HepG2 (cell line): ENCODE measurements around the gene LRRC39. TPM values are rescaled to one million over a fixed set of nuclear protein-coding genes. Genes with fewer than 3 reads are reported as not detected.
A peak's percentile ranks its signal among the peaks of the same experiment; 100 is the strongest.

Experiments used
- FOXA1 ChIP-seq, 2 experiments: fragments of 450-650 bp in 1 of 2; sonication (generic) in 1 of 2; formaldehyde crosslinking in 1 of 2; IDR thresholded peaks; 2 replicates each; pipeline versions ENCODE4 v1.4.0 to v1.6.1; 2016 to 2020; ENCODE audit warnings: missing genetic modification reagents in 1 of 2
- GABPB1 ChIP-seq: IDR thresholded peaks from 2 replicates; pipeline ENCODE4 v1.6.1; 2016; ENCODE audit warnings: mild to moderate bottlenecking, missing genetic modification reagents, moderate library complexity, missing compliant biosample characterization
- HOXD1 ChIP-seq: sonication (generic); formaldehyde crosslinking; IDR thresholded peaks from 2 replicates; pipeline ENCODE4 v1.5.0; 2020; ENCODE audit warnings: missing genetic modification reagents
- POGZ ChIP-seq: sonication (generic); formaldehyde crosslinking; IDR thresholded peaks from 2 replicates; pipeline ENCODE4 v1.4.0; 2020; ENCODE audit warnings: mild to moderate bottlenecking, missing genetic modification reagents
- RORA ChIP-seq: sonication (generic); formaldehyde crosslinking; IDR thresholded peaks from 2 replicates; pipeline ENCODE4 v1.5.0; 2020; ENCODE audit warnings: mild to moderate bottlenecking, missing genetic modification reagents, moderate library complexity
- SIN3B ChIP-seq: fragments of 150-350 bp; IDR thresholded peaks from 2 replicates; pipeline ENCODE4 v1.6.1; 2014; ENCODE audit warnings: low read length
- SMARCC2 ChIP-seq: fragments of 450-650 bp; IDR thresholded peaks from 2 replicates; pipeline ENCODE4 v1.6.1; 2017; ENCODE audit warnings: antibody characterized with exemption, mild to moderate bottlenecking
- THAP11 ChIP-seq: IDR thresholded peaks from 2 replicates; pipeline ENCODE4 v1.6.1; 2016; ENCODE audit warnings: missing biosample characterization, missing genetic modification reagents
- U2AF1 ChIP-seq: fragments of 200-400 bp; formaldehyde crosslinking; optimal IDR thresholded peaks from 2 replicates; pipeline ENCODE3; 2017; ENCODE audit warnings: mild to moderate bottlenecking, low read depth, low read length
- ZBTB7B ChIP-seq: sonication (generic); formaldehyde crosslinking; IDR thresholded peaks from 2 replicates; pipeline ENCODE4 v1.4.0; 2020; ENCODE audit warnings: missing genetic modification reagents
- ZNF264 ChIP-seq: sonication (generic); formaldehyde crosslinking; IDR thresholded peaks from 2 replicates; pipeline ENCODE4 v1.4.0; 2020; ENCODE audit warnings: missing genetic modification reagents
- ZNF572 ChIP-seq: sonication (generic); formaldehyde crosslinking; IDR thresholded peaks from 2 replicates; pipeline ENCODE4 v1.5.1; 2020; ENCODE audit warnings: mild to moderate bottlenecking, missing genetic modification reagents
- polyA plus RNA-seq, 8 experiments: library from polyadenylated mRNA; depleted of rRNA in 3 of 8; stranded (reverse) in 7 of 8; unstranded in 1 of 8; fragments of >200 nt; fragmentation: Illumina TruSeq in 4 of 8; extraction: Trizol in 4 of 8; gene quantifications; 2 replicates each; pipeline versions ENCODE4 v1.2.1 to v1.2.3, GENCODE V29; 2011 to 2016; ENCODE audit warnings: low read depth in 4 of 8, missing spikeins in 1 of 8, mixed read lengths in 1 of 8; ENCODE audit not compliant: insufficient read depth in 1 of 8
- total RNA-seq, 5 experiments: library from RNA; depleted of rRNA; stranded (reverse); fragments of >200 nt; fragmentation: Illumina TruSeq; extraction: Trizol; gene quantifications; 2 replicates each; pipeline ENCODE4 v1.2.3, GENCODE V29; 2016; ENCODE audit warnings: low read depth in 1 of 5
- TF ChIP-seq, protein P1 (sequence below): sonication (generic); formaldehyde crosslinking; IDR thresholded peaks from 2 replicates; pipeline ENCODE4 v1.5.0; 2020; ENCODE audit warnings: mild to moderate bottlenecking, missing genetic modification reagents, borderline replicate concordance
- TF ChIP-seq, protein P2 (sequence below): sonication (generic); formaldehyde crosslinking; IDR thresholded peaks from 2 replicates; pipeline ENCODE4 v1.5.0; 2020; ENCODE audit warnings: mild to moderate bottlenecking, missing genetic modification reagents
- TF ChIP-seq, protein P3 (sequence below): sonication (generic); formaldehyde crosslinking; IDR thresholded peaks from 2 replicates; pipeline ENCODE4 v1.5.1; 2020; ENCODE audit warnings: mild to moderate bottlenecking, moderate library complexity, missing genetic modification reagents
- TF ChIP-seq, protein P4 (sequence below): fragments of 450-650 bp; IDR thresholded peaks from 2 replicates; pipeline ENCODE4 v1.6.1; 2016
- TF ChIP-seq, protein P5 (sequence below): IDR thresholded peaks from 2 replicates; pipeline ENCODE4 v1.6.1; 2016; ENCODE audit warnings: missing compliant biosample characterization, missing genetic modification reagents, borderline replicate concordance

LRRC39 gene
- total and polyA plus RNA-seq, 2 of the 13 experiments (the other 11 are each of a cell fraction or from before 2014, with no cell fraction given), result 0.07 to 0.32 TPM

DNA sequence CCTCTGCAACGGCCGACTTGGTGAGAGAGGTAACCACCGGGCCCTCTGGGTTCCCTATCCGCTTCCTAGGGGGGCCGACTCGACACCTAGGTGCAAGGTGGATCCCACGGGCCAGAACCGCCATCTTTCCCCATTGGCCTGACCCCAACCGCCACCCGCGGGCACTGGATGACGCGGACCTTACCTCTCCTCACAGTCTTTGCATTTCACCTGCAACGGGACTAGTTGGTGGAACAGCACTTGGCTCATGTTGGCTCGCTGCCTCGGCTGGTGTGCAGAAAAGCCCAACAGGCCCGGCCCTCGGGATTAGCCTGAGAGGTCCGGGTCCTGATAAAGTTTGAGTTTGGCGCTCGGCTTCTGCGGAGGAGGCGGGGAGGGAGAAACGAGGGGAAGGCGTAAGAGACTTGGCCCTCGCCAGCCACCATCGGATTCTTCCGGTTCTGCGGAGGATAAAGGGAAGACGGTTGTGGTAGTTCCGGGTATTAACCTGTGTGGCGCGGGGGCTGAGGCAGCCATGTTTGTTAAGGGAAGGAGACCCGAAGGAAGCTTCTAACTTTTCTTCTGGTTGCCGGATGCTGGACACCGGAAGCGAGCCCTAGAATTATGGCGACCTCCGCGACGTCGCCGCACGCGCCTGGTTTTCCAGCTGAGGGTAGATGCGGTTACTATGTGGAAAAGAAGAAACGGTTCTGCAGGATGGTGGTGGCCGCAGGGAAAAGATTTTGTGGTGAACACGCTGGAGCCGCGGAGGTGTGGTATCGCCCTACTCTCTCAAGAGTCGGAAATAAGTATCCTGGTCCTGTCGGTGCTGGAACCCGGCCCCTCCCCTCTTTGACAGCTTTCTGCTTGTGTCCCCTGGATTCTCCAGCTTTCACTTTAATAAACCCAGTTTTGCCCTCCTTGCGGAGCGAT lies 45.2 kb downstream of the LRRC39 start, which contains the start of the genes SASS6 and TRMT13 (continued):
- TF ChIP-seq ZBTB7B, result 0 out of 2 replicates have a peak, but pooled peaks have one; percentile 38
- peak; percentile 87 for TF ChIP-seq U2AF1
- peak; percentile 98 for TF ChIP-seq GABPB1 (CRISPR knock-in tag)
- TF ChIP-seq, protein P1, sequence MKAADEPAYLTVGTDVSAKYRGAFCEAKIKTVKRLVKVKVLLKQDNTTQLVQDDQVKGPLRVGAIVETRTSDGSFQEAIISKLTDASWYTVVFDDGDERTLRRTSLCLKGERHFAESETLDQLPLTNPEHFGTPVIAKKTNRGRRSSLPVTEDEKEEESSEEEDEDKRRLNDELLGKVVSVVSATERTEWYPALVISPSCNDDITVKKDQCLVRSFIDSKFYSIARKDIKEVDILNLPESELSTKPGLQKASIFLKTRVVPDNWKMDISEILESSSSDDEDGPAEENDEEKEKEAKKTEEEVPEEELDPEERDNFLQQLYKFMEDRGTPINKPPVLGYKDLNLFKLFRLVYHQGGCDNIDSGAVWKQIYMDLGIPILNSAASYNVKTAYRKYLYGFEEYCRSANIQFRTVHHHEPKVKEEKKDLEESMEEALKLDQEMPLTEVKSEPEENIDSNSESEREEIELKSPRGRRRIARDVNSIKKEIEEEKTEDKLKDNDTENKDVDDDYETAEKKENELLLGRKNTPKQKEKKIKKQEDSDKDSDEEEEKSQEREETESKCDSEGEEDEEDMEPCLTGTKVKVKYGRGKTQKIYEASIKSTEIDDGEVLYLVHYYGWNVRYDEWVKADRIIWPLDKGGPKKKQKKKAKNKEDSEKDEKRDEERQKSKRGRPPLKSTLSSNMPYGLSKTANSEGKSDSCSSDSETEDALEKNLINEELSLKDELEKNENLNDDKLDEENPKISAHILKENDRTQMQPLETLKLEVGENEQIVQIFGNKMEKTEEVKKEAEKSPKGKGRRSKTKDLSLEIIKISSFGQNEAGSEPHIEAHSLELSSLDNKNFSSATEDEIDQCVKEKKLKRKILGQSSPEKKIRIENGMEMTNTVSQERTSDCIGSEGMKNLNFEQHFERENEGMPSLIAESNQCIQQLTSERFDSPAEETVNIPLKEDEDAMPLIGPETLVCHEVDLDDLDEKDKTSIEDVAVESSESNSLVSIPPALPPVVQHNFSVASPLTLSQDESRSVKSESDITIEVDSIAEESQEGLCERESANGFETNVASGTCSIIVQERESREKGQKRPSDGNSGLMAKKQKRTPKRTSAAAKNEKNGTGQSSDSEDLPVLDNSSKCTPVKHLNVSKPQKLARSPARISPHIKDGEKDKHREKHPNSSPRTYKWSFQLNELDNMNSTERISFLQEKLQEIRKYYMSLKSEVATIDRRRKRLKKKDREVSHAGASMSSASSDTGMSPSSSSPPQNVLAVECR (CRISPR knock-in tag), result peak; percentile 98
- peak; percentile 97 for TF ChIP-seq THAP11 (CRISPR knock-in tag)
- TF ChIP-seq POGZ, result peak; percentile 91
- no peak for TF ChIP-seq FOXA1 (IDR thresholded peaks at IDR 0.05)
- no peak for TF ChIP-seq FOXA1 (CRISPR knock-in tag; IDR thresholded peaks at IDR 0.05)
- TF ChIP-seq, protein P2, sequence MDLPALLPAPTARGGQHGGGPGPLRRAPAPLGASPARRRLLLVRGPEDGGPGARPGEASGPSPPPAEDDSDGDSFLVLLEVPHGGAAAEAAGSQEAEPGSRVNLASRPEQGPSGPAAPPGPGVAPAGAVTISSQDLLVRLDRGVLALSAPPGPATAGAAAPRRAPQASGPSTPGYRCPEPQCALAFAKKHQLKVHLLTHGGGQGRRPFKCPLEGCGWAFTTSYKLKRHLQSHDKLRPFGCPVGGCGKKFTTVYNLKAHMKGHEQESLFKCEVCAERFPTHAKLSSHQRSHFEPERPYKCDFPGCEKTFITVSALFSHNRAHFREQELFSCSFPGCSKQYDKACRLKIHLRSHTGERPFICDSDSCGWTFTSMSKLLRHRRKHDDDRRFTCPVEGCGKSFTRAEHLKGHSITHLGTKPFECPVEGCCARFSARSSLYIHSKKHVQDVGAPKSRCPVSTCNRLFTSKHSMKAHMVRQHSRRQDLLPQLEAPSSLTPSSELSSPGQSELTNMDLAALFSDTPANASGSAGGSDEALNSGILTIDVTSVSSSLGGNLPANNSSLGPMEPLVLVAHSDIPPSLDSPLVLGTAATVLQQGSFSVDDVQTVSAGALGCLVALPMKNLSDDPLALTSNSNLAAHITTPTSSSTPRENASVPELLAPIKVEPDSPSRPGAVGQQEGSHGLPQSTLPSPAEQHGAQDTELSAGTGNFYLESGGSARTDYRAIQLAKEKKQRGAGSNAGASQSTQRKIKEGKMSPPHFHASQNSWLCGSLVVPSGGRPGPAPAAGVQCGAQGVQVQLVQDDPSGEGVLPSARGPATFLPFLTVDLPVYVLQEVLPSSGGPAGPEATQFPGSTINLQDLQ (CRISPR knock-in tag), result peak; percentile 76; the same call in 1 of the 2 replicates
- TF ChIP-seq ZNF572 (CRISPR knock-in tag), result no peak
- TF ChIP-seq HOXD1, result 0 out of 2 replicates have a peak, but pooled peaks have one; percentile 66
- peak; percentile 37; the same call in 1 of the 2 replicates for TF ChIP-seq ZNF264
- TF ChIP-seq, protein P3, sequence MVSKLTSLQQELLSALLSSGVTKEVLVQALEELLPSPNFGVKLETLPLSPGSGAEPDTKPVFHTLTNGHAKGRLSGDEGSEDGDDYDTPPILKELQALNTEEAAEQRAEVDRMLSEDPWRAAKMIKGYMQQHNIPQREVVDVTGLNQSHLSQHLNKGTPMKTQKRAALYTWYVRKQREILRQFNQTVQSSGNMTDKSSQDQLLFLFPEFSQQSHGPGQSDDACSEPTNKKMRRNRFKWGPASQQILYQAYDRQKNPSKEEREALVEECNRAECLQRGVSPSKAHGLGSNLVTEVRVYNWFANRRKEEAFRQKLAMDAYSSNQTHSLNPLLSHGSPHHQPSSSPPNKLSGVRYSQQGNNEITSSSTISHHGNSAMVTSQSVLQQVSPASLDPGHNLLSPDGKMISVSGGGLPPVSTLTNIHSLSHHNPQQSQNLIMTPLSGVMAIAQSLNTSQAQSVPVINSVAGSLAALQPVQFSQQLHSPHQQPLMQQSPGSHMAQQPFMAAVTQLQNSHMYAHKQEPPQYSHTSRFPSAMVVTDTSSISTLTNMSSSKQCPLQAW (CRISPR knock-in tag), result peak; percentile 93
- TF ChIP-seq RORA (CRISPR knock-in tag), result no peak
- TF ChIP-seq, protein P4, sequence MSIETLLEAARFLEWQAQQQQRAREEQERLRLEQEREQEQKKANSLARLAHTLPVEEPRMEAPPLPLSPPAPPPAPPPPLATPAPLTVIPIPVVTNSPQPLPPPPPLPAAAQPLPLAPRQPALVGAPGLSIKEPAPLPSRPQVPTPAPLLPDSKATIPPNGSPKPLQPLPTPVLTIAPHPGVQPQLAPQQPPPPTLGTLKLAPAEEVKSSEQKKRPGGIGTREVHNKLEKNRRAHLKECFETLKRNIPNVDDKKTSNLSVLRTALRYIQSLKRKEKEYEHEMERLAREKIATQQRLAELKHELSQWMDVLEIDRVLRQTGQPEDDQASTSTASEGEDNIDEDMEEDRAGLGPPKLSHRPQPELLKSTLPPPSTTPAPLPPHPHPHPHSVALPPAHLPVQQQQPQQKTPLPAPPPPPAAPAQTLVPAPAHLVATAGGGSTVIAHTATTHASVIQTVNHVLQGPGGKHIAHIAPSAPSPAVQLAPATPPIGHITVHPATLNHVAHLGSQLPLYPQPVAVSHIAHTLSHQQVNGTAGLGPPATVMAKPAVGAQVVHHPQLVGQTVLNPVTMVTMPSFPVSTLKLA, result peak; percentile 72; the same call in 1 of the 2 replicates
- TF ChIP-seq, protein P5, sequence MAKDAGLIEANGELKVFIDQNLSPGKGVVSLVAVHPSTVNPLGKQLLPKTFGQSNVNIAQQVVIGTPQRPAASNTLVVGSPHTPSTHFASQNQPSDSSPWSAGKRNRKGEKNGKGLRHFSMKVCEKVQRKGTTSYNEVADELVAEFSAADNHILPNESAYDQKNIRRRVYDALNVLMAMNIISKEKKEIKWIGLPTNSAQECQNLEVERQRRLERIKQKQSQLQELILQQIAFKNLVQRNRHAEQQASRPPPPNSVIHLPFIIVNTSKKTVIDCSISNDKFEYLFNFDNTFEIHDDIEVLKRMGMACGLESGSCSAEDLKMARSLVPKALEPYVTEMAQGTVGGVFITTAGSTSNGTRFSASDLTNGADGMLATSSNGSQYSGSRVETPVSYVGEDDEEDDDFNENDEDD (CRISPR knock-in tag), result peak; percentile 97
- peak; percentile 96 for TF ChIP-seq SIN3B
- no peak for TF ChIP-seq SMARCC2
